Endometrium (tissue), 2 donors: ENCODE results near the gene RBL2.

ENCODE experiments used
- FAIRE-seq: peaks from 2 replicates; lab custom pipeline; 2012; peaks lifted over from hg19 to GRCh38; lab: Jason Lieb, UNC
- donor health status: control.
- donor health status: control.

RBL2 gene

DNA sequence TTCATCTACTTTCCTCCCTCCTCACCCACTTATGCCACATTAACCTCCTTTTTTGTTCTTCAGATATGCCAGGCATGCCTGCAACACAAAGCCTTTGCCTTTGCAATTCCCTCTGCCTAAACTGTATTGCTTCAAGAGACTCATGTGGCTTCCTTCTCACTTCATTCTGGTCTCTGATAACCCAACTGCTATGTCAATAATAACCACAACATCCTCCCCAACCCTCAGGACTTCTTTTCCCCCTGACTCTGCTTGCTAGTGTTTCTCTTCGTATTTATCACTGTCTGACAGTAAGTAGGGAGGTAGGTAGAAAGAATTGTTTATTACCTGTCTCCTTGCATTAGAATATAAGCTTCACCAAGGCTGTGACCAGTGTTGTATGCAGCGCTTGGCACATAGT is 22.4 kb downstream of the RBL2 start:
- FAIRE-seq: no peak

DNA sequence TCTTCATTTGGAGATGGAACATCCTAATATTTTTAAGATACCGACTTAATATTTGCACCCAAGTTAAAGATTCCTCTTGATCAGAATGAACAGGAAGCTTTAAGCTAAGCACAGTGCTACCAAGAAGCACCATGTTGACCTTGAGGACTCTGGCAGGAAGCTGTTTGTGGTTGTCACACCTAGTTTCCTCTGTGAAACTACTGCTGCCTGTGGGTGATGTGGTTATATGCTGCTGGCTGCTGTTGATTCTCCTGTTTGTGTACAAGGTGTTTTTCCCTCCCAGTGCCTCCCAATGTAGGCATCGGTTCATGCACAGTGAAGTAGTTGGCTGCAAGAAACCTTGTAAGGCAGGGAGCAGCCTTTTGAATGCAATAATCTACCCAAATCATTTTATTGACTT is 23.4 kb downstream of the RBL2 start:
- FAIRE-seq: no peak

DNA sequence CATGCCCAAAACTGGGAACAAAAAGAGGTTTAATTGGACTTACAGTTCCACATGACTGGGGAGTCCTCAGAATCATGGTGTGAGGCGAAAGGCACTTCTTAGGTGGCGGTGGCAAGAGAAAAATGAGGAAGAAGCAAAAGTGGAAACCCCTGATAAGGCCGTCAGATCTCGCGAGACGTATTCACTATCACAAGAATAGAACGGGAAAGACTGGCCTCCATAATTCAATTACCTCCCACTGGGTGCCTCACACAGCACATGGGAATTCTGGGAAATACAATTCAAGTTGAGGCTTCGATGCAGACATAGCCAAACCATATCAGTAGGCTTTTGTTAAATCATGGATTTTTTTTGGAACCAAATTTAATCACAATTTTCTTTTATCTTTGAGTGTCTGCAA is 24.4 kb downstream of the RBL2 start:
- FAIRE-seq: no peak

DNA sequence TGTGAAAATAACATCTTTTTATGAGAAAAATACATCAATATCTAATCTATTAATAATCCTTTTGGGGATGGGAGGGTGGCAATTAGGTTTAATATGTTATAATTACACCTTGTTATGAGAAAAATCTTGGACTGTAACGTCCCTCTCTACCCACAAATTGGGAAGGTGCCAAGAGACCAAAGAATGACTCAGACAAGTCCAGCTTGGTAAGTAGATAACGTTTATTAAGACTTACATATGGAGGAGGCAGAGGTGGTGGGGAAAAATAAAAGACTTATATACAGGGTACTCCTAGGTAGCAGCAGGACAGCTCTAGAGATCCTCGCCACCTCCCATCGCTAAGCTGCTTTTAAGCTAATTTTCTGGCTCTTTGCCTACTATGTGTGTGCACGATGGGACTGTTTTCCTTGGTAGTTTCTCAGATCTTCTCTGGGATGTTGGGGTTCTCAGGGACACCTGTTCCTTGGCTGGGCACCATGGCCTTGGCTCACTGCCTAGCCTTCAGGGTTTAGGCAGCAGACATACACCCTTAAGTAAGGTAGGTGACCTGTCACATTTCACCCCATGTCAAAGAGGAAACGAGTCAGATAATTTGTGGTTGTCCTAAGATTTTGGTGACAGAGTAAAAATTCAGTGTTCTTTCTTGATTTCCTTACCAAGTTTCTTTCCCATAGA is 31.5 kb downstream of the RBL2 start:
- no peak for FAIRE-seq

DNA sequence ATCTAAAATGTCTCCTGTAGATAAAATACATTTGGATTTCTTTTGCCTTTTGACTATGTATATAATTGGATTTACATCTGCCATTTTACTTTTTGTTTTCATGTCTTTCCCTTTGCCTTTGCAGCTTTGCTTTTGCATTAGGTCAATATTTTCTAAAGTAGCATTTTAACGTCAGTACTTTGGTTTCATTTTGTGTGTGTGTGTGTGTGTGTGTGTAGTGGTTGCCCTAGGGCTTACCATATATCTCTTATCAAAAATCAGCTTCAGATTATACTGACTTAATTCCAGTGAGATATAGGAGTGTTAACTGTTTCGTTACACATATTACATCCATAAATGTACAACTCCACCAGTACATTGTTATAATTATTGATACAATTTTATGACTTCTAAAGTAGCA is 42.6 kb downstream of the RBL2 start:
- no peak for FAIRE-seq

DNA sequence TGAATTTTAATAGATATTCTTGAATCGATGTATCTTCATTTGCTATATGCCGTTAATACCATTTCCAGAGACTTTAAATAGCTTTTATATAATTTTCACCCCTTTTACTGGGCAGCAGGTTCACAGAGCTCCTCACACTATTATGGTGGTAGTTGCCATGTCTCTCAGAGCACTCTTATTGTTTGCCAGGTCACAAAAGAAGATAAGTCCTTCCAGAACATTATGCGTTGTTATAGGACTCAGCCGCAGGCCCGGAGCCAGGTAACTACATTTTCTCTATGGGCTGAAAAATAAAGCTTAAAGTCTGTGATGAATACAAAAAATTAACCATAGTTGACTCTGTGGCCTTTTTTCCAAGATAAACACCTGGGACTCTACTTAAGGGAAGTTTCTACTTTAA is 44.7 kb downstream of the RBL2 start:
- no peak for FAIRE-seq

DNA sequence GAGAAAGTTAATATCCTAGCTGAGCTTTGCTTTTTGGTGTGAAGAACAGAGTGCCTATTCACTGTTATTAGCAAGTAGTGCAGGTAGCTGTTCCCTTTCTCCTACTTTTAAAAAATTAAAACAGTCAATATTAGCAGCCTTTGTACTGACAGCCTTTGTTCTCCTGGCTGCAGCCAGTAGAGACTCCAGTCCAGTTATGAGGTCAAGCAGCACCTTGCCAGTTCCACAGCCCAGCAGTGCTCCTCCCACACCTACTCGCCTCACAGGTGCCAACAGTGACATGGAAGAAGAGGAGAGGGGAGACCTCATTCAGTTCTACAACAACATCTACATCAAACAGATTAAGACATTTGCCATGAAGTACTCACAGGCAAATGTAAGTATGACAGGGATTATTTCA is 46.1 kb downstream of the RBL2 start:
- FAIRE-seq: no peak

DNA sequence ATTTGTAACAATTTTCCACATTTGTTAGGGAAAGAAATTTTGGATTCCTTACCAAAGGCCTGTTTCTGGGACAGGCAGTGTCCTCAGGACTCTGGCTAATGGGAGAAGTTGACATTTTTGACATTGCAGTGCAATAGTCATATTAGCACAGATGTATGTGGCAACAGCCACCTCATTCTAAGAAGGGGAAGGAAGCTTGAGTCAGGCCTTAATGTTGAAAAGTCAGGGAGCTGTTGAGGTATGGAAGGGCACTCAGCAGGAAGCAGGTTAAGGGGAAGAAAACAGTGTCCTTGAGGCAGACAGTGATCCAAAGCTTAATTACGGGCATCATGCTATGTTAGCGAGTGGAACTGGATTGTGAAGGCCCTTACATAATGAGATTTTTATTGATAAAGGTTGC is 47.9 kb downstream of the RBL2 start:
- no peak for FAIRE-seq

DNA sequence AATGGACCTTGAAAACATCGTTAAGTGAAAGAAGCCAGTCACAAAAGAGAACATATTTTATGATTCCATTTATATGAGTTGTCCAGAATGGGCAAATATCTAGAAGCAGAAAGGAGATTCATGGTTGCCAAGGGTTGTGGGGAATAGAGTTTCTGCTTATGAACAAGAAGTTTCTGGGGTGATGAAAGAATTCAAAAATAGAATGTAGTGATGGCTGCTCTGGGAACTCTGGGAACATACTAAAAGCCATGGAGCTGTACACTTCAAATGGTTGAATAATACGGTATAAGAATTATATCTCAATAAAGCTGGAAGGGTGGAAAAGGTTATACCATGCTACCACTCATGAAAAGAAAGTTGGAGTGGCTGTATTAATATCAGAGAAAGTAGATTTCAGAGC is 50.3 kb downstream of the RBL2 start:
- FAIRE-seq: no peak

DNA sequence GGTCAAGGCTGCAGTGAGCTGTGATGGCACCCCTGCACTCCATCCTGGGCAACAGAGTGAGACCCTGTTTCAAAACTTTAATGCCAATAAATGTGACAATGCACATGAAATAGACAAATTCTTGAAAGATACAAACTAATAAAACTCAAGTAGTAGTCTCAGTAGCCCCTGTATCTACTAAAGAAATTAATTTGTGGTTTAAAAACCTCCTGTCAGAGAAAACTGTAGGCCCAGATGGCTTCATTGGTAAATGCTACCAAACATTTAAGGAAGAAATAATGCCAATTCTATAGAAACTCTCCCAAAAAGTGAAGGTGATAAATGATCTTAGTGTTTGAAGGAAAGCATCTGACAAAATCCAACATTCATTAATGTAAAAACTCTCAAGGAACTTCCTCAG is 52.0 kb downstream of the RBL2 start:
- FAIRE-seq: no peak

DNA sequence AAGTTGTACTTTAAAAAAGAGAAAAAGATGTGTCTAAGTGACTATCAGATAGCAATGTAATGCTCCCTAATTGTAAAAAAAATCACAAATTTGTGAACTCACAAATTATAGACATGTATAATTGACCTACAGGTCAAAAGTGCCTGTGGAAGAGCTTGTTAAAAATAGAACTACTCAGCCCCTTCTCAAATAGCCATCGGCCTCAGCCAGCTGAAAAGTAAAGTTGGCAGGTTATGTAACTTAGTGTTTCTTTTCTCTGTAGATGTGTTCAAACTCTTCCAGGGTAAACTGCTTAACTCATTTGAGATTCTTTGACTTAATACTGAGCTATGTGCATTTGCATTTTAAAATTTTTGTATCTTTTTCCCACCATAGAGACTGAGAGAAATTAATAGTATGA is 55.5 kb downstream of the RBL2 start:
- FAIRE-seq: no peak

DNA sequence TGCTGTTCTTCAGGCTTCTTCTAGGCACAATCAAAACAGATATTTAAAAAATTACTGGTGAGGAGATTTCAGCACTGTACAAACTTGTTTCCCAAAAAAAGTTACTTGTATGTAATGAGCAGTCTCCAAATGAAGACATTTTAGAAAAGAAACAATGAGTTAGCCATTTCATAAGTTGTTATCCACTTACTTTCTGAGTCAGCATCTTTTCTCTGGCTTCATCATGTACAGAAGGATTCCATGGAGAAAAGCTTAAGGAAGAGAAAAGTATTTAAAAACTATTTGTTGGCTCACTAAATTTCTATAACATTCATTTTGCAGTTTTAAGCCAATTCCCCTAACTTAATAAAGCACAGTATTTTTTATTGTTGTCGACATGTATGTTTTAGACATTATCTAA is 58.2 kb downstream of the RBL2 start:
- no peak for FAIRE-seq

DNA sequence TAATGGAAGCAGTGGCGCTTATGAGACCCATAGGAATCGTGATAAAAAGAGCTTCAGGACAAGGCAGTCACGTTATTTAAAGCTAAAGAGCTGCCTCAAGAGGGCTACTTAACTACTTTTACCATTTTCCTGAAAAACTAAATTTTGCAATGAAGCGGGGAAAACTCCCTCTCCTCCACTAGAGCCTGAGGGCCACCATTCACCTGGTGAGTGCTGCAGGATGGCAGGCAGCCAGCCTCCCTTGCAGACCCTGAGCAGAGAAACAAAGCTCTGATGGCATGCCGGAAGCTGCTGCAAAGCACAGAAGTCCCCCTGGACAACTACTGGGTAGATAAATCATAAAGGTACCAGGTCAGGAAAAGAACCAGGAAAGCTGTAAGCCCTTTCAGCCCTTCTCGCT is 60.4 kb downstream of the RBL2 start:
- FAIRE-seq: no peak

DNA sequence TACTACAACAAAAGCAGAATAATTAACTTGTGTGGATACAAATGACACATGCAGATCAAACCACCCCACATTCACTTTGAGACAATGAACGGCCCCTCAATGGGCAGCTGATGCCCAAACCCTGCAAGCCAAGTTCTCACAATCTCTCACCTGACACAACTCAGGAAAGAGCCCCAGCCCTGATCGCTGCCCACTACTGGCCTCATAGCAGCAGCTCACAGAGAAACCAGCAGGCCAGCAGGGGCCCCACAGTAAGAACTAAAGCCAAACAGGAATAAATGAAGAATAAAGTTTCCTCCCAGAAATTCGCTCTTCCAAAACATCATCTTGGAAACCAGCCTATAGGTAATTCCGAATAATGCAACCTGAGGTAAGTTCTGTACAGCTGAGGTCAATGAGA is 61.1 kb downstream of the RBL2 start:
- FAIRE-seq: no peak

DNA sequence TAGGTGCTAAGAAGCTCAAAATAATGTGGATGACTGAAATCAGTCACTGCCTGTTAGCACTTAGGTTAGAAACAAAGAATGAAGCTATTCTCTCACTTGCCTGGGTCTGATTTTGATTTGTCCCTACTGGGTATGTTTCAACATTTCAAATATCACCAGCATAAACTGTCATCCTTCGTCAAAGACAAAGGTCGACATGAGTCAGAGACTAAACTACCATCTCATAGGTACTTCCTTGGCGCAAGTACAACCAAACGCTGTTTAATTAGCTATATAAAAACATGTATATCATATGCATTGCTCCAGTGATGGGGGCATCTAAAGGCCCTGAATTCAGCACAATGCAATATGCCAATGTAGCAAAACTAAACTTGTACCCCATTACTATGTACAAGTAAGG is 64.7 kb downstream of the RBL2 start:
- FAIRE-seq: no peak

DNA sequence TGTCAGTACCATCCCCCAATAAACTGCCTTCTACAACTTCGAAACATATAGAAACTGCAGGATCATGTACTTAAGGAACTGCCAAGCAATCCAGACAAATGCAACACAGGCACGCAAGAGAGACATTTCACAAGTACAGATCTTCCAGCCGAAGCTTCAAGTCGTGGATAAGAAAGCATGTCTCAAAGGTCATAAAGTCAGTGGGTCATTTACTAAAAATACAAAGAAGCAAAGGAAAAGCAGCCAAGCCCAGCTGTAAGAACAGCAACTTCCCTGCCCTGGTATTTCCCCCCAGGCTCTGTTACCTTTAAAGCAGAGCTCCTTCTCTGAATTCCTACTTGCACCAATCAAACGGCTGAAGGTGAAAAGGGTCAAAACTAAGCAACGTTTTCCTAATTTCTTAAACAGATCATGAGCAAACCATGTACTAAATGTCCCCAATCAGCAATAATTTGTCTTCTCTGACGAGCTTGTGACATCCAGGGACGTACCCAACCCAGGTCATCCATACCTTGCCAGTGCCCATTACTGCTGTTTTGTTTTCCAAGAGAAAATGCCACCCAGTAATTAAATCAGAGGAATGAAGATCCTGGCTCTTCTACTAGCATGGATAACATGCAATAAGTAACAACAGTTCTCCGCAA is 67.1 kb downstream of the RBL2 start:
- FAIRE-seq: no peak

DNA sequence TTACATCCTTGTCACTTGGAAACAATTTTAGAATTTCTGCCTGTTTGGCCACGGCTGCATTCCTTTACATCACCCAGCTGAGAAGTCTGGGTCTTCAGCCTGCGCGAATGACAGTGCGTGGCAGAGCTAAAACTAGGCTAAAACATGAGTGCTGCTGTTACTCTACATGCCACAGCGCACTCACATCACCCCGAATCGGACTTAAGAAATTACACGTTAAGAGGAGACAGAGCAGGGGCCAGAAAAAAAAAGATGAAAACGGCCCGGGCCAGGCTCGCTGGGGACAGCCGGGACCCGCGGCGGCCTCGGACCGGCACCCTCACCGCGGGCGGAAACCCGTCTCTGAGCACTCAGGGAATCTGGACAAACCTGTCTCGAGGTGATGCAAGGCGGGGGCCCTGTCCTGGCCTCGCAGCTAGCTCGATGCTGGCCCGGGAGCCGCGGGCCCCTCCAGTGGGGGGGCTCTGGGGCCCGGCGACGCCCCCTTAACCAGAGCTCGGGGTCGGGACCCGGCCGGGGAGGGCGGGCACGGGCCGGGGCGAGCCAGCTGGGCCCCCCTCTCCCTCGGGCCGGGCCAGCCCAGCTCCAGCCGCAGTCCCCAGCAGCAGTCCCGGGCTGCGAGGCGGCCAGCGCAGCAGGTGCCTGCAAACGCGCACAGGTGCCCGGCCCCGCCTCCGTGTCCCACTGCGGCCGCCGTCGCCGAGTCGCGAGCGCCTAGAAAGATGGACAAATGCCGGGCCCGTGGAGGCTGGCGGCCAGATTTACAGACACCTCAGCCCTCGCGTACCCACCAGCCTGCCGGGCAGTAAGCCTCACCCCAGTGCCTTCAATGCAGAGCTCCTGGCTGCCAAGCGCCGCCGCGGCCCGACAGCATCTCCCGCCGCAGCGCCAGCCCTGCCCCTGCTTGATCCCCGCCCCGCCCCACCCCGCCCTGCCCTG is 68.3 kb downstream of the RBL2 start, which contains the start of gene AKTIP:
Gene AKTIP, minus strand, starts transcription at position 879 of the 939 bp plus-strand sequence. CDS start 2,950 bp downstream, outside the sequence.
- no peak for FAIRE-seq

DNA sequence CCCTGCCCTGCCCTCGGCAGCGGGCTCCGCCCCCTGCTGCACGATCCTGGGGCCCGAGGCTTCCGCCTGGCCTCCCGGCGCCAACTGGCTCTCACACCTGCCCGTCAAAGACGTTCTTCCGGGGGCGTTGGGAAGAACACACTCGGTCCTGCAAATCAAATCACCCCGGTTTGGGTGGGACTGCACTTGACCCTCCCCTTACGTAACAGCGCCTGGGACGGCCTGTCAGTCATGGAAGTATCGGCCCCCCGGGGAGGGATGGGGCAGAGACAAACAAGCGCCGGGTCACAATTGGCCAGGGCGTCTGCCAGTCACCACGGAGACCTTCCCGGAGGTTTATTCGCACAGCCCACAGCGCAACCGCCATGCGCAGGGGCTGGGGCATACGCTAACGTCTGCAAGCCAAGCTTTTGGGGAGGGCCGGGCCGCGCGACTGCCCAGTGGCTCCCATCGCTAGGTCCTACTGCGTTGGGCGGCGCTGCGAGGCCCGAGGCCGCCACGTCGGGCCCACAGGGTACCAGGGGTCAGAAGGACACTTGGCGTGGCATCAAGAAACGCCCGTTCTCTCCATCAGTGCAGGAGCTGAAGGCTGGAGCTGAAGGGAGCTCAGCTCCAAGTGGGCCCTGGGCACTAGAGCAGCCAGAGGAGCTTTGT is 69.1 kb downstream of the RBL2 start:
- peak; percentile 97 for FAIRE-seq

DNA sequence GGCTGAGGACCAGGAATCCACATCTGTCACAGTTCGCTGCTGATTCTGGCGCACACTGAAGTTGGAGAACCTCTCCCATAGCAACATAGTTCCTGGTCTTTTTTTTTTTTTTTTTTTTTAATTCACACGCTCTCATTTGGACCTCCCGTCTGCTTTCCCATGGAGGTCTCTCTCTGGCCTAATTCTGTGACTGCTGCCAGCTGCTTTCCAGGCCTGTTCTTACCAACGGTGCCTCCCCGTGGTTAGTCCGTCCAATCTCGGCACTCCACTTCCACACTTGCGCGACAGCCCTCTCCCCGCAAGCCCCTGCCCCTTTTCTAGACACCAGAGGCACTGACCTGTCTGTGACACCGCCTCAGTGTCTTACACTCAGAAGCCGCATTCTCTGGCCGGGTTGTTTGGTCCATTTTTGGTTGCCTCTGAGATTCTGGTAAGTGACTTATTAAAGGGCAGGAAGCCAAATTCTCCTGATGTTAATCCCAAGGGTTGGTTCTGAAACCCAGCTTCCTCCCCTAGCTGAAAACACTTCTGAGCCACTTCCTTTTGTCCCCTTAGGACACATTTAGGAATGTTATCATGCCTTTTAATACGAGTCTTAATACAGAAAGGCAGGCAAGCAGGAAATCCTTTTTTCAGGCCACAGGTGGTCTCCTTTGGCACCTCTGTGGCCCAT is 69.9 kb downstream of the RBL2 start:
- FAIRE-seq: no peak

DNA sequence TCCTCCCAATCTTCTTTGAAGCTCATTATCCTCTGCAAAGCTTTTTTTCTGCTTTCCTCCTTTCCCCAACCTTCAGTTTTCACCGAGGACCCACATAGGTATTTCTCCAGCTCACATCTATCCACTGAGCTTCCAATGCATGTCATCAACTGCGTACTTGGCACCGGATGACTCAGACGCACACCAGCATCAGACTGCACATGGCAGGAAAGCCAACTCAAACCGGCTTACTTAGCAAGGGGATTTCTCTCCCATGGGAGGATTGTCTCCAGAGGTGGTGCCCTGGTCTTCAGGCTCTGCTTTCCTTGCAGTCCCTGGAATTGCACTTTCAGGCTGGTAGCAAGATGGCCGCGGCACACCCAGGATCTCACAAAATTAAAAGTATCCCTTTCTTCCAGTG is 70.4 kb downstream of the RBL2 start:
- FAIRE-seq: no peak

DNA sequence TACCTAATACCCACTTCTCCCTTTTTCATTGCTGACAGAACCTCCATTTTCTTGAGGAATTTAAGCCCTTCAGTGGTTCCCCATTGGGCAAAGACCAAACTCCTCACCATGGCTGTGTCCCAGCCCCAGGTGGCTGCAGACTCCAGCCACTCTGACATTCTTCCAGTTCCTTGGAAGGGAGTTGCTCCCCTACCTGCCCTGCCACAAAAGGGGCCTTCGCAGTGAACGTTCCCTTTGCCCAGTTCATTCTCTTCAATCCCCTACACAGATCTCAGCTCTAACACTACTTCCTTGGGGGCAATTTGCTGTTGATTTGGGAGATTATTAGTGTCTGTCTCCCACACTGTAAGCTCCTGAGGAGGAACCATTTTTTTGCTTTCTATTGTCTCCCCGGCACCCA is 72.0 kb downstream of the RBL2 start:
- no peak for FAIRE-seq
